GM12878 (cell line): Measurements from ENCODE around the gene CREB3L4. TPM values are rescaled to one million over a fixed set of nuclear protein-coding genes. Genes with fewer than 3 reads are reported as not detected.

Experiments used
- ATAC-seq: fragments of 200-7000 bp; cut with Tn5 transposase; 3 replicates; pipeline ENCODE4 v1.9.1; 2020; ENCODE audit warnings: mild to moderate bottlenecking, moderate library complexity
- BruUV-seq: library from RNA; stranded (reverse); fragments of 400-500 nt; replicated peaks from 2 replicates; lab custom pipeline; 2021; lab: Mats Ljungman, UMichigan
- CTCF ChIA-PET: fragments of 300-600 bp; sonication (Branson Sonifier 250); formaldehyde crosslinking; extraction: SDS; loops from one replicate; lab custom pipeline; 2021; ENCODE audit warnings: inconsistent platforms; lab: Yijun Ruan, JAX
- POLR2A ChIA-PET: fragments of 350-600 bp; formaldehyde crosslinking; extraction: SDS; loops from one replicate; lab custom pipeline; 2021; ENCODE audit warnings: inconsistent platforms; lab: Charles Lee
- RAD21 ChIA-PET: fragments of 300-600 bp; sonication (Branson Sonifier 250); formaldehyde crosslinking; loops from one replicate; lab custom pipeline; 2023; ENCODE audit warnings: antibody characterized with exemption; ENCODE audit not compliant: unreplicated experiment; lab: Charles Lee
- SMC1A ChIA-PET: fragments of 300-600 bp; sonication (Branson Sonifier 250); formaldehyde crosslinking; loops from one replicate; lab custom pipeline; 2023; ENCODE audit not compliant: unreplicated experiment, uncharacterized antibody; lab: Charles Lee
- DNase-seq: peaks from one replicate; pipeline ENCODE4 v3.0.0-alpha.2; 2011; ENCODE audit warnings: low read depth, low spot score
- FAIRE-seq: peaks from 3 replicates; lab custom pipeline; 2011; peaks lifted over from hg19 to GRCh38; lab: Jason Lieb, UNC
- H2AFZ ChIP-seq: 2 replicates; pipeline ENCODE4 v1.6.0; 2011; ENCODE audit warnings: low read depth, low read length, control low read depth; ENCODE audit not compliant: control insufficient read depth
- H3K27ac ChIP-seq: 2 replicates; pipeline ENCODE4 v1.5.1; 2011; ENCODE audit warnings: control low read depth; ENCODE audit not compliant: control insufficient read depth, insufficient read depth
- H3K27me3 ChIP-seq, 2 experiments: replicated peaks in 1 of 2; 2 replicates each; pipeline versions ENCODE4 v1.6.0 to v1.6.1; 2011; ENCODE audit warnings: low read length in 1 of 2; ENCODE audit not compliant: control insufficient read depth in 2 of 2, insufficient read depth in 2 of 2
- H3K36me3 ChIP-seq, 2 experiments: 2 replicates each; pipeline ENCODE4 v1.5.1; 2011; ENCODE audit warnings: low read length in 1 of 2; ENCODE audit not compliant: control insufficient read depth in 2 of 2, insufficient read depth in 2 of 2
- H3K4me1 ChIP-seq: 2 replicates; pipeline ENCODE4 v1.6.1; 2011; ENCODE audit warnings: mild to moderate bottlenecking, low read length, moderate library complexity, mixed read lengths; ENCODE audit not compliant: control insufficient read depth, insufficient read depth
- H3K4me2 ChIP-seq: 2 replicates; pipeline ENCODE4 v1.6.0; 2011; ENCODE audit warnings: control low read depth; ENCODE audit not compliant: control insufficient read depth, insufficient read depth
- H3K4me3 ChIP-seq: fragments of 200-600 bp; sonication (generic); 2 replicates; pipeline ENCODE4 v1.5.1; 2016
- H3K79me2 ChIP-seq: 2 replicates; pipeline ENCODE4 v1.6.0; 2011; ENCODE audit warnings: low read length; ENCODE audit not compliant: control insufficient read depth, insufficient read depth
- H3K9ac ChIP-seq: 2 replicates; pipeline ENCODE4 v1.8.0; 2011; ENCODE audit warnings: low read length, control low read depth, mixed read lengths; ENCODE audit not compliant: control insufficient read depth, insufficient read depth
- H3K9me3 ChIP-seq: replicated peaks from 3 replicates; pipeline ENCODE4 v1.5.1; 2011; ENCODE audit warnings: mild to moderate bottlenecking, low read length; ENCODE audit not compliant: control insufficient read depth, insufficient read depth
- H4K20me1 ChIP-seq: 2 replicates; pipeline ENCODE4 v1.6.0; 2011; ENCODE audit not compliant: control insufficient read depth, insufficient read depth
- ATF7 ChIP-seq: fragments of 450-650 bp; IDR thresholded peaks from 2 replicates; pipeline ENCODE4 v1.6.1; 2016; ENCODE audit warnings: low read depth, mild to moderate bottlenecking
- BMI1 ChIP-seq: fragments of 450-650 bp; IDR thresholded peaks from 2 replicates; pipeline ENCODE4 v1.6.1; 2016; ENCODE audit warnings: mild to moderate bottlenecking, moderate library complexity, borderline replicate concordance
- EP300 ChIP-seq, 2 experiments: fragments of 150-350 bp in 1 of 2; IDR thresholded peaks; 2 replicates each; pipeline ENCODE4 v1.6.1; 2011 to 2012; ENCODE audit warnings: low read depth in 2 of 2, low read length in 2 of 2, borderline replicate concordance in 1 of 2, improper control_type of control experiment in 1 of 2, inconsistent platforms in 1 of 2; ENCODE audit not compliant: control insufficient read depth in 1 of 2
- FOXM1 ChIP-seq: IDR thresholded peaks from 2 replicates; pipeline ENCODE4 v1.6.1; 2012; ENCODE audit warnings: low read depth, mild to moderate bottlenecking, inconsistent platforms, low read length, moderate library complexity
- GABPA ChIP-seq: IDR thresholded peaks from 2 replicates; pipeline ENCODE4 v1.6.1; 2014; ENCODE audit warnings: antibody characterized with exemption, low read depth, mild to moderate bottlenecking, inconsistent platforms
- NBN ChIP-seq: fragments of 450-650 bp; IDR thresholded peaks from 2 replicates; pipeline ENCODE4 v1.6.1; 2016
- PML ChIP-seq: IDR thresholded peaks from 2 replicates; pipeline ENCODE4 v1.6.1; 2012; ENCODE audit warnings: low read length, inconsistent platforms
- POLR2A ChIP-seq: IDR thresholded peaks from 2 replicates; pipeline ENCODE4 v1.6.1; 2011; ENCODE audit warnings: low read depth, mild to moderate bottlenecking, low read length
- SIN3A ChIP-seq: IDR thresholded peaks from 2 replicates; pipeline ENCODE4 v1.6.1; 2012; ENCODE audit warnings: low read depth, low read length, improper control_type of control experiment
- YBX1 ChIP-seq: fragments of 450-650 bp; IDR thresholded peaks from 2 replicates; pipeline ENCODE4 v1.6.1; 2016; ENCODE audit warnings: antibody characterized with exemption
- ZZZ3 ChIP-seq: IDR thresholded peaks from 2 replicates; pipeline ENCODE4 v1.6.1; 2011; ENCODE audit warnings: low read depth; ENCODE audit not compliant: control insufficient read depth, insufficient read length
- WGBS: methylation state at CpG from one replicate; pipeline ENCODE4 v1.1.6; 2016; ENCODE audit warnings: low lambda C conversion rate; ENCODE audit not compliant: insufficient replicate concordance, insufficient coverage; ENCODE audit errors: missing lambda C conversion rate; 5-methylcytosine and 5-hydroxymethylcytosine counted together
- in situ Hi-C: fragments of 300-500 bp; cut with MboI; formaldehyde crosslinking; loops from 9 replicates; pipeline ENCODE4 v1.14.3; 2018; ENCODE audit warnings: mixed read lengths
- intact Hi-C: fragments of 100-400 bp; cut with micrococcal nuclease; formaldehyde crosslinking; loops from one replicate; pipeline ENCODE4 v1.14.2; 2022; ENCODE audit not compliant: unreplicated experiment
- polyA plus RNA-seq, 11 experiments: library from polyadenylated mRNA; depleted of rRNA in 4 of 11; unstranded in 6 of 11; stranded (reverse) in 5 of 11; fragments of >200 nt; fragmentation: Nextera tagmentation in 4 of 11; fragmentation: Illumina TruSeq in 1 of 11; extraction: Ambion mirVana in 4 of 11; extraction: Trizol in 1 of 11; gene quantifications; 1 replicate in 1 of 11; 2 replicates in 10 of 11; pipeline versions ENCODE4 v1.2.1 to v1.2.3, GENCODE V29; 2011 to 2016; ENCODE audit warnings: inconsistent platforms in 2 of 11, missing spikeins in 2 of 11, low read depth in 1 of 11
- total RNA-seq, 4 experiments: library from RNA; depleted of rRNA in 3 of 4; stranded (reverse); fragments of >200 nt in 3 of 4; fragmentation: Illumina TruSeq in 1 of 4; extraction: Trizol in 1 of 4; gene quantifications; 2 replicates each; pipeline versions ENCODE4 v1.2.1 to v1.2.3, GENCODE V29; 2013 to 2021
- TF ChIP-seq, protein P1 (sequence below): IDR thresholded peaks from 2 replicates; pipeline ENCODE4 v1.6.1; 2012; ENCODE audit warnings: low read depth, low read length, improper control_type of control experiment
- TF ChIP-seq, protein P2 (sequence below): fragments of 450-650 bp; IDR thresholded peaks from 2 replicates; pipeline ENCODE4 v1.6.1; 2018; ENCODE audit warnings: borderline replicate concordance, mild to moderate bottlenecking; ENCODE audit not compliant: partially characterized antibody
- TF ChIP-seq, protein P3 (sequence below): fragments of 450-650 bp; IDR thresholded peaks from 2 replicates; pipeline ENCODE4 v1.6.1; 2014; ENCODE audit warnings: mild to moderate bottlenecking
- TF ChIP-seq, protein P4 (sequence below): fragments of 450-650 bp; IDR thresholded peaks from 2 replicates; pipeline ENCODE4 v1.6.1; 2017; ENCODE audit warnings: borderline replicate concordance

Gene CREB3L4
- total and polyA plus RNA-seq, 10 of the 15 experiments (the other 5 are each of a cell fraction or from before 2014, with no cell fraction given): 9.7 to 14.0 (median 12.1) TPM

DNA sequence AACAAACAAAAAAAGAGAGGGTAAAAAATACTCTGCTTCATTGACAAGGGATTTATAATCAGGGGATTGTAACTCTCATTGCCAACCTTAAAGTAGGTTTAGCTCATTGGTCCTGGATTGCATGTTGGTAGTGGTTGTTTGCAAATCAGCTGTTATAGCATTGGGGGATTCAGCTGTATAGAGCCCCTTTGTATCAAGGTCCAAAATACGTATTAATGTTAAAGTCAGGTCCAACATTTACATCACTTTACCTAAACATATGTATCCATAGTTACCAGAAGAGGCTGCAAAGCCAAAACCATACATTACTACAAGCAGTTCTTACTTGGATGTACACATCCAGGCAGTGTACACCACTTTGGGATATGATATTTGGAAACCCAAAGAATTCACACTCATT lies 52.2 kb downstream of the CREB3L4 start:
- POLR2A ChIA-PET: no interaction called here
- in situ Hi-C loops: no loop called here

More for the DNA sequence above, 52.2 kb downstream of the CREB3L4 start:
- TF ChIP-seq, protein P1, sequence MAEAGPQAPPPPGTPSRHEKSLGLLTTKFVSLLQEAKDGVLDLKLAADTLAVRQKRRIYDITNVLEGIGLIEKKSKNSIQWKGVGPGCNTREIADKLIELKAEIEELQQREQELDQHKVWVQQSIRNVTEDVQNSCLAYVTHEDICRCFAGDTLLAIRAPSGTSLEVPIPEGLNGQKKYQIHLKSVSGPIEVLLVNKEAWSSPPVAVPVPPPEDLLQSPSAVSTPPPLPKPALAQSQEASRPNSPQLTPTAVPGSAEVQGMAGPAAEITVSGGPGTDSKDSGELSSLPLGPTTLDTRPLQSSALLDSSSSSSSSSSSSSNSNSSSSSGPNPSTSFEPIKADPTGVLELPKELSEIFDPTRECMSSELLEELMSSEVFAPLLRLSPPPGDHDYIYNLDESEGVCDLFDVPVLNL: no peak
- no peak for TF ChIP-seq YBX1
- TF ChIP-seq, protein P2, sequence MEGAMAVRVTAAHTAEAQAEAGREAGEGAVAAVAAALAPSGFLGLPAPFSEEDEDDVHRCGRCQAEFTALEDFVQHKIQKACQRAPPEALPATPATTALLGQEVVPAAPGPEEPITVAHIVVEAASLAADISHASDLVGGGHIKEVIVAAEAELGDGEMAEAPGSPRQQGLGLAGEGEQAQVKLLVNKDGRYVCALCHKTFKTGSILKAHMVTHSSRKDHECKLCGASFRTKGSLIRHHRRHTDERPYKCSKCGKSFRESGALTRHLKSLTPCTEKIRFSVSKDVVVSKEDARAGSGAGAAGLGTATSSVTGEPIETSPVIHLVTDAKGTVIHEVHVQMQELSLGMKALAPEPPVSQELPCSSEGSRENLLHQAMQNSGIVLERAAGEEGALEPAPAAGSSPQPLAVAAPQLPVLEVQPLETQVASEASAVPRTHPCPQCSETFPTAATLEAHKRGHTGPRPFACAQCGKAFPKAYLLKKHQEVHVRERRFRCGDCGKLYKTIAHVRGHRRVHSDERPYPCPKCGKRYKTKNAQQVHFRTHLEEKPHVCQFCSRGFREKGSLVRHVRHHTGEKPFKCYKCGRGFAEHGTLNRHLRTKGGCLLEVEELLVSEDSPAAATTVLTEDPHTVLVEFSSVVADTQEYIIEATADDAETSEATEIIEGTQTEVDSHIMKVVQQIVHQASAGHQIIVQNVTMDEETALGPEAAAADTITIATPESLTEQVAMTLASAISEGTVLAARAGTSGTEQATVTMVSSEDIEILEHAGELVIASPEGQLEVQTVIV: no peak
- no peak for TF ChIP-seq POLR2A
- no peak for TF ChIP-seq PML
- no peak for TF ChIP-seq NBN
- no peak for TF ChIP-seq ATF7
- no peak for TF ChIP-seq GABPA
- TF ChIP-seq FOXM1: no peak
- TF ChIP-seq, protein P3, sequence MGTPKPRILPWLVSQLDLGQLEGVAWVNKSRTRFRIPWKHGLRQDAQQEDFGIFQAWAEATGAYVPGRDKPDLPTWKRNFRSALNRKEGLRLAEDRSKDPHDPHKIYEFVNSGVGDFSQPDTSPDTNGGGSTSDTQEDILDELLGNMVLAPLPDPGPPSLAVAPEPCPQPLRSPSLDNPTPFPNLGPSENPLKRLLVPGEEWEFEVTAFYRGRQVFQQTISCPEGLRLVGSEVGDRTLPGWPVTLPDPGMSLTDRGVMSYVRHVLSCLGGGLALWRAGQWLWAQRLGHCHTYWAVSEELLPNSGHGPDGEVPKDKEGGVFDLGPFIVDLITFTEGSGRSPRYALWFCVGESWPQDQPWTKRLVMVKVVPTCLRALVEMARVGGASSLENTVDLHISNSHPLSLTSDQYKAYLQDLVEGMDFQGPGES: no peak
- no peak for TF ChIP-seq SIN3A
- no peak for TF ChIP-seq EP300 (IDR thresholded peaks at IDR 0.05; ENCODE audit: borderline replicate concordance in 1 of 2, control insufficient read depth in 1 of 2, low read depth in 2 of 2, low read length in 2 of 2)
- TF ChIP-seq, protein P4, sequence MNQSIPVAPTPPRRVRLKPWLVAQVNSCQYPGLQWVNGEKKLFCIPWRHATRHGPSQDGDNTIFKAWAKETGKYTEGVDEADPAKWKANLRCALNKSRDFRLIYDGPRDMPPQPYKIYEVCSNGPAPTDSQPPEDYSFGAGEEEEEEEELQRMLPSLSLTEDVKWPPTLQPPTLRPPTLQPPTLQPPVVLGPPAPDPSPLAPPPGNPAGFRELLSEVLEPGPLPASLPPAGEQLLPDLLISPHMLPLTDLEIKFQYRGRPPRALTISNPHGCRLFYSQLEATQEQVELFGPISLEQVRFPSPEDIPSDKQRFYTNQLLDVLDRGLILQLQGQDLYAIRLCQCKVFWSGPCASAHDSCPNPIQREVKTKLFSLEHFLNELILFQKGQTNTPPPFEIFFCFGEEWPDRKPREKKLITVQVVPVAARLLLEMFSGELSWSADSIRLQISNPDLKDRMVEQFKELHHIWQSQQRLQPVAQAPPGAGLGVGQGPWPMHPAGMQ: no peak
- TF ChIP-seq BMI1: no peak
- no peak for TF ChIP-seq ZZZ3
- H2AFZ ChIP-seq: no peak overlapping the region
- H4K20me1 ChIP-seq: no peaks in the 10 kb centered on the region
- no peaks in the 10 kb centered on the region for H3K27me3 ChIP-seq
- FAIRE-seq (no peak), DNase-seq (no peak), ATAC-seq (no peak)
- H3K9ac ChIP-seq: no peak overlapping the region
- 38% methylated on average over 1 of the region's 1 CpG for WGBS
- no peaks in the 10 kb centered on the region for H3K36me3 ChIP-seq
- intact Hi-C loops: loop anchor here (10.0 kb wide), 1 partner anchor 55 kb away; no protein-coding TSS in a partner anchor
- H3K4me1 ChIP-seq: no peaks in the 10 kb centered on the region
- RAD21 ChIA-PET: no interaction called here
- H3K9me3 ChIP-seq: no peaks in the 10 kb centered on the region
- H3K79me2 ChIP-seq: no peaks in the 10 kb centered on the region
- SMC1A ChIA-PET: interaction anchor here (1.4 kb wide), 1 partner anchor 13 kb away, joined by 4 read pairs; no protein-coding TSS in a partner anchor
- no peak overlapping the region for H3K27ac ChIP-seq
- no peak overlapping the region for H3K4me3 ChIP-seq
- BruUV-seq: no TSS peak
- H3K4me2 ChIP-seq: no peak overlapping the region
- CTCF ChIA-PET: no interaction called here
